Stimulated activated CD8-positive, alpha-beta memory T cell treated with anti-CD3 and anti-CD28 coated beads, Interleukin-15, amount 100 ng/mL, for 48 hours (primary cell): ENCODE results near the gene PDLIM1.
"Not testable (repeated sequence)": the region's sequence is repeated elsewhere in the genome, so short reads cannot be mapped to it uniquely, and the experiment has no call there.

Experiments
- DNase-seq, 2 donors: peaks; one replicate each; pipeline ENCODE4 v3.0.0-alpha.2; 2020; ENCODE audit warnings: low read depth in 2 of 2

PDLIM1 gene

DNA sequence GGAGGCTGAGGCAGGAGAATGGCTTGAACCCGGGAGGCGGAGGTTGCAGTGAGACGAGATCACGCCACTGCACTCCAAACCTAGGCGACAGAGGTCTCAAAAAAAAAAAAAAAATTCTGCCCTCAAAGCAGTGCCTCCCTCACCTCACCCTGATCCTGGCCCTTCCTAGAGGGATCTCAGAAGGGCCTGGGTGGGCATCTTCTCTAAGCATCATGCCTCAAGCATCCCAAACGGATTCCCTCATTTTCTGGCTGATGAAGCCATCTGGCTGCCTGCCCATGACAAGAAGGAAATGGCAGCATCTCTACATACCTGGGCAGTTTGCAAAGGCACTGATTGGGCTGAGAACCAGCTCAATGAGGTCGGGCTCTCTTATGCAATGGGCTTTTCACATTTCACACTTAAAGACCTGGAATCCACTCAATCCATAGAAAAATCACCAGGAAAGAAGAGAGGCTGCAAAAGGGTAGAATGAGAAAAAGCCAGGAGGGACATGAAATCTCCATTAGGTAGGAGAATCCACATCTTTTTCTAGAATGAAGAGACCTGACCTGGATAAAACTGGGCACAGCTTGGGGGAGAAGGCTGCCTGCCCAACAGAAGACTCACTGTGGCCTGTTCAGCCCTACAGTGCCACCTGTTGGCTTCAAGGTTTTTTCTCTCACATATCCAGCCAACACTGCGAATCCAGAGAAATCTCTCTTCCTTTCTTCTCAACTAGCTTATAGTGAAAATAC lies 48.1 kb downstream of the PDLIM1 start:
- DNase-seq, result peak in 1 of 2 donors; percentile 20

DNA sequence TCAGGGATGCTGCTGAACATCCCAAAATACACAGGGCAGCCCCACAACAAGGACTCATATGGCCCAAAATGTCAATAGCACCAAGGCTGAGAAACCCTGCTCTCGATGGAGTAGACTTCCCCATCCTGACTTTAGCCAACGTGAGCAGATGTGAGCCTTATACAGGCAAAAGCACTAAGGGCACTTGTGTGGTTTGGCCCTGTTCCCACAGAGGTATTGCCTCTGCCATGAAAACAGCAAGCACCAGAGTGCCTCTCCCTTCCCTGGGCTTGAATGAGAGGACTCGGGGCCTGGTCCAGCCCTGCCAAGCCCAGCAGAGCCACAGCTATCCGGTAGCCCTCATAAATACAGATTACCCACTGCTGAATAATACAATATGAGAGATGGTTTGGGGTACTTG lies 49.3 kb downstream of the PDLIM1 start:
- DNase-seq, result no peak

DNA sequence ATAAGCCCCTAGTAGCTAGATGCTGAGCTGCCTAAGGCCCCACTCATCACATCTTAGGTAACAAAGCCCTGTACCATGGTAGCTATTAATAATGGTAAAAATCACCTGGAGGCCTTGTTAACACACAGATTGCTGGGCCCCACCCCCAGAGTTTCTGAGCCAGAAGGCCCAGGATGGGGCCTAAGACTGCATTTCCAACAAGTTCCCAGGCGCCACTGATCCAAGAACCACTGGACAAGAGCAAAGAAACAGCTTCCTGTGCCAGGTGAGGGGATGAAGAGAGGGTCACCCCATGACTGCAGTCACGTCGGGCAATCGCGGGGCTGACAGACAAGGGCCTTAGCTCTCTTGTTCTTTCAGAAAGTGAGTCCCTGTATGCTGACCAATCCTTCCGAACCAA lies 50.0 kb downstream of the PDLIM1 start:
- no peak for DNase-seq

DNA sequence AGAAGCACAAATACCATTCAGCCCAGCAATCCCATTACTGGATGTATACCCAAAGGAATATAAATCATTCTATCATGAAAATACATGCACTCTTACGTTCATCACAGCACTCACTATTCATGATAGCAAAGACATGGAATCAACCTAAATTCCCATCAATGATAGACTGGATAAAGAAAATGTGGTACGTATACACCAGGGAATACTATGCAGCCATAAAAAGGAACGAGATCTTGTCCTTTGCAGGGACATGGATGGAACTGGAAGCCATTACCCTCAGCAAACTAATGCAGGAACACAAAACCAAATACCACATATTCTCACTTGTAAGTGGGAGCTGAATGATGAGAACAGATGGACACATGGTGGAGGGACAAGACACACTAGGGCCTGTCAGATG lies 50.7 kb downstream of the PDLIM1 start:
- not testable (repeated sequence) for DNase-seq

DNA sequence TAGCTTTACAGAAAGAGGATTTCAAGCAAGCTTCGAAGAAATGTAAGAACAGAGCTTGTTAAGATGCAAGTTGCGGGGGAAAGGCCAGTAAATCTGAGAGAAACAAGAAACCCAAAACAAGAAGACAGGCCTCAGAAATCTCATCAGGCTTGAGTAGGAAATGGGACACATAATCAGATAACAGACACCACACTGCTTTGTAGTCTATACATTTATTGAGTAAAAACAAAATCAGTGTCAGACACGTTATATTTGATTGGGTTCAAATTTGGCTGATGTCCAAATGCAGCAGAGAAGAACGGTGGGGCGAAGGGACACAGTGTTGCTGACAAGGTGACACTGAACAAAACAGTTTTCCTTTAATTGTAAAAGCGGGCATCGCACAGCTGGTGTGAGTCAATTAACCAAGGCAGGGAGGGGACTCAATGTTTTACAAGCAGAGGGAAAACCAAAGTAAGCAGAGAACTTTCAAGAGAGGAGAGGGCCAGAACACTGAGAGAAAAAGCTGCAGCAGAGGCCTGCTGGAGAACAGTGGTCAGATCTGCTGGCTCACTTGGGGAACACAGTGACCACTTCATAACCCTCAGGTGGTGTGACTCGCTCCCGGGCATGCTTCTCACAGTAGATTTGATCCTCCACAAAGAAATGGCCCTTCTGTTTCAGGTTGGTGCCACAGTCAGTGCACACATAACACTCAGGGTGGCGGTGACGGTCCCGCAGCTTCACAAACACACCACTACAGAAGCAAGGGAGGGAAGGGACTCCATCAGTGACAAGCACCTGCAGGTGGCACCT lies 53.2 kb downstream of the PDLIM1 start:
- no peak for DNase-seq

DNA sequence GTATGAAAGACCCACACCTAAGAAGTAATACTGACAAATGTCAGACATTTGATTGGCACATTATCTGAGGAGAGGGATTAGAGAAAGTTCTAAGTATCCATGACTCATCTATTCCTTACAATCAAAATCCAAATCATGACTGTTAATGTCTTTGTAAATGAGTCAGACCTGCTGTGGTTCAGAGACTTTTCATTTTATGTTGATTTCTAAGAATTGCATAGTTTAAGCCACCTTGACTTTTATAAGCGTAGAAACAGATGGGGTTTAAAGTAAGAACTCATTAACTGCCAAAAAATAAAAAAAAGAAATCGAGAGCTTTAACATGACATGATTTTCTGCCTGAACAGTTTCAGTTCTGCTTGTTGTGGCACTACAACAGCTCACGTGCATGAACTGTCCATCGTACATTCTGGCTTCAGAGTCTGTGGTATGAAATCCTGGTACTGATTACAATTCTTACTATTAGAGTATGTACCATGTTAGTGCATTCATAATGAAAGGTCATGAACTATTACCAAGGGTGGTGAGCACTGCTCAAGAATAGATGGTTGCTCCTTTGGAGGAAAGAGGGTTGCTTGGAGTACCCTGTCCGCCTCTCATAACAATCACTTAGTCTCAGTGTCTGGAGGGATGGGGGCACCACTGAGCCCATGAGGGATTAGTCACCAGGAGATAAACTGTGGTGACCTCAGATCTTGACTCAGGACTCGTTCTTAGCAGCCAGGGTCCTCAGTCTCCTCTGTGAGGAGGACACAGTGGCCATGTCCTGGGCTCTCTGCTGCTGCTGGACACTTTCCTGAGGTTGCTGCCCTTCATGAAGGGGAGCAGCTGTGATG lies 54.5 kb downstream of the PDLIM1 start:
- peak in 1 of 2 donors; percentile 41 for DNase-seq

DNA sequence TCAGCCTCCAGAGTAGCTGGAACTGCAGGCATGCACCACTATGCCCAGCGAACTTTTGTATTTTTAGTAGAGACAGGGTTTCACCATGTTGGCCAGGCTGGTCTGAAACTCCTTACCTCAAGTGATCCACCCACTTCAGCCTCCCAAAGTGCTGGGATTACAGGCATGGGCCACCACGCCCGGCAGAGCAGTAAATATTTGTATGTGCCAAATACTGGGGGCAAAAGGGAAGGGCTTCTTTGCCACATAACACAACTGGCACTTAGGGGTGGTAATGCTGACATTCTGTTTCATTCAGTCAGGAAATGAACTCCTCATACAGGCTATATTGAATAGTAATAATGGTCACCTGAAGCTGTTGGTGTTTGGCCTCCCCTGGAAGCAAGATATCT lies 55.1 kb downstream of the PDLIM1 start:
- no peak for DNase-seq

DNA sequence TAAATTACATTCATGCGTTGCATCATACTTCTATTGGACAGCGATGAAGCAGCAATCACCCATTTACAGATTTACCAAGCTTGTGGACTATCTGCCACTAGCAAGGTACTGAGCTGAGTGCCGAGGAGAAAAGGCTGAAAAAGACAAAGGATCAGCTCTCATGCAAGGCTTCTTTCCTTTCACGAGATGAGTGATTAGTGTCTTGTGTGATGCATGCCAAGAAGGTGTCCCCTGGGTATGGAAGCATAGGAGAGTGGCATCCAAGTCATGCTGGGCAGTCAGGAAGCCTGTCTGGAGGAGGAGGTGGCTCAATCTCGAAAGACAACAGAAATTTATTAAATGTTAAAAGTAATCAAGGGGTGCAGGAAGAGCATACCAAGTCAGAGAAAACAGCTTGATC lies 55.9 kb downstream of the PDLIM1 start:
- DNase-seq, result no peak

DNA sequence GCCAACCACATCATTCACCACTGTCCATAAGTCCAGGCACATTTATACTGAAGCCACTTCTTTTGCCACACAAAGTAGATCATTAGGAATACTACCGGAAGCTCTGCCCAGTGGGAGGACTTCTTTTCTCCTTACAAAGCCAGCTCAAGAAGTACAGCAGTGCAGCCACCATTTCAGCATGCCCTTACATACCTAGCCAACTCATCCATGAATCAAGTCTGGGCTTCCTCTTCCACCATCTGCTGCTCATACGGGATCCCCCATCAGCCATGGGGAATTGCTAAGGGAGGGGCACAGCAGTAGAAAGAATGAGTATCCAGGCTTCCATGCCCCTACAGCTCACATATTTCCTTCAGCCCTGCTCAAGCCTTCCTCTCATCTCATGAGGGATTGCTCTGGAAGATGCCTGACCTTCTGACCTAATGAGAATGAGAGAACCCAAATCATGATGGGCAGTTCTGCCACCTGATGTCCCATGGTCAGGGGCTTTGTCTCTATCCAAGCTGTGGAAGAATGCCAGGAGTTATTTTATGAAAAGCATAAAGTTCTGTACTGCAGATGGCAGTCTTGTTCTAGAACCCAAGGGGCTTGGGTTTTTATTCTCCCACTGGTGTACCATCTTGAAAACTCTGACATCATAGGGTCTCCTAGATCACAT lies 57.3 kb downstream of the PDLIM1 start:
- DNase-seq, result no peak

DNA sequence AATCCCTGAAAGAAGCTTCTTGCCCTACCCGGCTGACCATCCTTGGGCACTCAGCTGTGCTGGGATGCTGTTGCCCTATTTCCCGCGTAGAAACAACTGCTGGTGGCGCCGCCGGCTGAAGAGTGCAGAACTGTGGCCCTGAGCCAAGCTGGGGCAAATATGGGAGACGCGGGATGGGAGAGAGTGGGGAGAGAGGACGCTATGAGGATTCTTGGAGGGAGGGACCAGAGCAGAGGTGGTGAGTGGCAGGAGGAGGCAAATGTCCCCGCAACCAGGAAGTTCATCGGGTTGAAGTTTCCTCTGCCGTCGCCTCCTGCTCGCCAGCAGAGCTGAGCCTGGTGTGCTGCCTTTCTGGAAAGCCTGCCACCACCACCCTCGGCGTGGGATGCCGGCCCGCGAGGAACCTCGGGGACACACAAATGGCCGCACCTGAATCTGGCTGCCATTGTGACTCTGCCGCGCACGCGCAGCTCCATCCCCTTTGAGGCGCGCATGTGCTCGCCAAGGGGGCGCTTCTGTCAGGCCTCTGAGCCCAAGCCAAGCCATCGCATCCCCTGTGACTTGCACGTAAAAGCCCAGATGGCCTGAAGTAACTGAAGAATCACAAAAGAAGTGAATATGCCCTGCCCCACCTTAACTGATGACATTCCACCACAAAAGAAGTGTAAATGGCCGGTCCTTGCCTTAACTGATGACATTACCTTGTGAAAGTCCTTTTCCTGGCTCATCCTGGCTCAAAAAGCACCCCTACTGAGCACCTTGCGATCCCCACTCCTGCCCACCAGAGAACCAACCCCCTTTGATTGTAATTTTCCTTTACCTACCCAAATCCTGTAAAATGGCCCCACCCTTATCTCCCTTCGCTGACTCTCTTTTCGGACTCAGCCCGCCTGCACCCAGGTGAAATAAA lies 59.9 kb downstream of the PDLIM1 start:
- peak; percentile 42 for DNase-seq

DNA sequence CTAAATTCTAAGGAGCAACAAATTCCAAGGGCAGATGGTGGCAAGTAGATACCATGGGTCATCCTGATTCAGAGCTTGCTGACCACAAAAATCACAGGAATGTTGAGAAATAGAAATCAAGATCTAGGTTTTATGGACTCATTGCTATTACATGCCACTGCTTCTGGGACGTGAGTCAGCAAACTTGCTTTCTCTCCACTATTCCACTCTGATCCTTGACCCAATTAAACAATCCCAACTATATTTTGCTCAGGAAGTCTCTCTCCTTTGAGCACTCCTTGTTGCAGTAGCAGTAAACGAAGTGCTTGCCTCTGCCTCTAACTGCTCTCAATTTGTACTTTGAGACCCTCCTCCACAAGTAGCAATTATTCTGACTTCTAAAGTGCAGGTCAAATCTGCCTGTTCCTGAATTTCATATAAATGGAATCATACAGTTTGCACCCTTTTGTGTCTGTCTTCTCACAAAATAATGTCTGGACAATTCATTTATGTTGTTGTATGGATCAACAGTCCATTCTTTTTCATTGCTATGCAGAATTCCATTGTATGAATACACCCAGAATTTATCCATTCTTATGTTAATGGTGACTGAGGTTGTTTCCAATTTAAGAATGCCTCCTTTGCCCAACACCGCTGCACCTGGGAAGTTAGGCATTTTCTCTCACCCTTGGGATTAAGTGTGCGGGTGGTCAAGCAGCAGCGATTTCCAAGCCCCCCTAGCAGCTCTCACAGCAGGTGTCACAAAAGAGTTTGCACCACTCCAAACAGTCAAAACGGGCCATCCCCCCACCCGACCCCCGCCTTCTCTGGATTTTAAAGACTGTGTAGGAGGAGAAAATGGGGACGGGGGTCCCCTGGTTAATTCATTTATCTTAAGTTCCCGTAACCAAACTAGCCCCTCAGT lies 60.8 kb downstream of the PDLIM1 start:
- no peak for DNase-seq

DNA sequence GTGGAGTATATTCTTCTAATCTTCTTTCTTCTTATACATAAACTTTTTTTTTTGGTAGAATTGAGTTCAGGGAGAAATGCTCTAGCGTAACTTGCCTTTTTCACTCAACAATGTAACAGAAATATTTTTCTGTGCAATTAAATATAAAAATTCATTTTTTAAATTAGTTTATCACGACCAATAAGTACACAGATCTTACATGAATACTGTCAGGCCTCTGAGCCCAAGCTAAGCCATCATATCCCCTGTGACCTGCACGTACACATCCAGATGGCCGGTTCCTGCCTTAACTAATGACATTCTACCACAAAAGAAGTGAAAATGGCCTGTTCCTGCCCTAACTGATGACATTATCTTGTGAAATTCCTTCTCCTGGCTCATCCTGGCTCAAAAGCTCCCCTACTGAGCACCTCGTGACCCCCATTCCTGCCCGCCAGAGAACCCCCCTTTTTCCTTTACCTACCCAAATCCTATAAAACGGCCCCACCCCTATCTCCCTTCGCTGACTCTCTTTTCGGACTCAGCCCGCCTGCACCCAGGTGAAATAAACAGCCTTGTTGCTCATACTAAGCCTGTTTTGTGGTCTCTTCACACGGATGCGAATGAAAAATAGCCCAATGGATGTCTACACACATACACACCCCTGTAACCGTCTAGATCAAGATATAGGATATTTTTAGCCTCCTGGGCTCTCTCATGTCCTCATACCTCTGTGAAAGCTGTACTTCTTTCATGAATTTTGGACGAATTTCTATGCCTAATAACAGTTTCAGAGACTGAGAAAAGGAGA lies 61.7 kb downstream of the PDLIM1 start:
- DNase-seq, result not testable (repeated sequence)

DNA sequence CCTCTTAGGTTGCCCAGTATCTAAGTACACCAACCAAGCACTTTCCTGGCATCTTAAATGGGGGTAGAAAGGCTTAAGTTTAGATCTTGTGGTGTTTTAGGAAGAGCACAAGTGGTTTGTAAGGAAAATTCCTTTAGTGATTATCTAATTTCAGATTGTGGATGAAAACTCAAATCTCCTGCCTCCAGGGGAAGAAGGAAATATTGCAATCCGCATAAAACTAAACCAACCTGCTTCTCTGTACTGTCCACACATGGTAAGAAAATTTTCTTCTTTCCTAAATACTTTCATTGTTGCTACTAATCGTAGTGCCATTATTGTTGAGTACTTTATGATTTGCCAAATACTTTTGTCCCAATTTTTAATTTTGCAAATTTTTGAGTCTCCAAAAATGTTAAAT lies 65.7 kb downstream of the PDLIM1 start:
- no peak for DNase-seq

DNA sequence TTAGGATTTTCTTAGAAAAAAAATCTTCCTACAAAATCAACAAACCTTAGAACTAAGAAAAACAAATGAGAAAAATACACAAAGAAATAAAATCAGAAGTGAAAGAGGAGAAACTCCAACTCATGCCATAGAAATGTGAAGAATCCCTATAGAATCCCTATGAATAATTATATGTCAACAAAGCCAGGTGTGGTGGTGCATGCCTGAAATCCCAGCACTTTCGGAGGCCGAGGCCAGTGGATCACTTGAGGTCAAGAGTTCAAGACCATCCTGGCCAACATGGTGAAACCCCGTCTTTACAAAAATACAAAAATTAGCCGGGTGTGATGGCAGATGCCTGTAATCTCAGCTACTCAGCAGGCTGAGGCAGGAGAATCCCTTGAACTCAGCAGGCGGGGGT lies 69.7 kb downstream of the PDLIM1 start:
- no peak for DNase-seq

DNA sequence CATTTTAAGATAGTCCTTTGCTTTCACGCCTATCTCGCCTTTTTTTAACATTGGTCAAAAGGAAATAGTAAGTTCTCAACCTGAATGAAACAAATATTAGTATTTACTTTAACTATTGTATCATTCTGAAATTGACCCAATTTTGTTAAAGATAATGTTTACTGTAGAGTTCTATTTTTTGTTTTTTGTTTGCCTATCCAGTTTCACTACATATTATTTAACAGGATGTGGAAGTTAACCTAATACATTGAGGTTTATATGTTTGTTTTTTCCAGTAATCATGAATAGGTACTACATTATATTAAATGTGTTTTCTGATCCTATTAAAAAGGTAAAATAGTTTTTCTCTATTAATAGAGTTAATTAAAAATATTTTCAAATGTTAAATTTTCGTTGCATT lies 70.3 kb downstream of the PDLIM1 start:
- DNase-seq, result no peak

DNA sequence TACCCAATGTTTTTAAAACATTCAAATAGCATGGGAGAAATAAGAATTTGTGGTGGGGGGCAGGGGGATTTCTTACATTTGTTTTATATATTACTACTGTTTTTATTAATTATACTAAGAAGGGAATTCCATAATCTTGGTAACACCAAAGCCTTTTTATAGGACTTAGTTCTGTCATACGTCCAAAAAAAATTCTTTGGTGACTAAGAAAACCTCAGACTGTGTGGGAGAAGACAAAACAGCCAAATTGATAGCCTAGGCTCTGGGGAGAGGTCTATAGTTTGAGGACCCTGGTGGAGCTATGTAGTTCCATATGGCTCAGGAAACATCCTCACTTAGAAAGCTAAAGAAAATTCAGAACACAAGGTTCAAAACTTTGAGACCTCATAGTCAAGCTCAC lies 73.3 kb downstream of the PDLIM1 start:
- no peak for DNase-seq

DNA sequence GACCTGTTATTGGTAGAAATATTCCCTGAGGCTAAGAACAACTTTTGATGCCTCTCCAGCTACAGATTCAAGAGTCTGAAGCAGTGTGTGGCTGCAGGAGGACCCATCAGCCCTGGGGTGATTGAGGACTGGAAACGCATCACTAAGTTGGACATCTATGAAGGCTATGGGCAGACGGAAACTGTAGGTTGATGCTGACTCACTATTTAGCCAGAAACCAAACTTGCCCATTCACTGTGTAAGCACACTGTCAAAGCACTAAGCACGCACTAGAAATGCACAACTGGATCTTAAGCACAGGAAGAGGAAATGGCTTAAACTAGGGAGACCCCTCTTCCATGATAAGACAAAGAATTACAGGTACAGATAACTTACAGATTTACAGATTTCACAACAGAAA lies 76.0 kb downstream of the PDLIM1 start:
- DNase-seq, result no peak

DNA sequence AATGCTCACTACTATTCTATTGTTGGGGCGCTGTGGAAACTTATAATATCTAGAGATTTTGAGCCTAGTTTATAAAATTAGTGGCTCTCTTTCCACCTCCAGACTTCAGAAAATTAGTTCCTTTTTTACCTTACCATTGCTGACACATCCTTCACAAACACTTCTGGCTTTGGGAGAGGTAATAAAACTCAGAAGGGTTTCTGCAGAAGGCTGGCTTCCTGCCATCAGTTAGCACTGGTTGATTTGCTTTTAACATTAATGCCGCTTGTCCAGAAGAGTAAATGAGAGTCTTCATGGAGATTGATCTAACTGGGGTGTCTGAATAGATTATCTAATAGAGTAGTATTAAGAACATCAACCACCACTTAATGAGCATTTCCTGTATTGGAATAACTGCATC lies 76.4 kb downstream of the PDLIM1 start:
- DNase-seq, result no peak
